SJCRH30 (cell line): ENCODE data around the gene CINP. TPM values are rescaled to one million over a fixed set of nuclear protein-coding genes. Genes with fewer than 3 reads are reported as not detected.
A peak's percentile ranks its signal among the peaks of the same experiment; 100 is the strongest.

Source experiments
- DNase-seq, 2 experiments: peaks; one replicate each; pipeline ENCODE4 v3.0.0-alpha.2; 2015 to 2020
- H3K27ac ChIP-seq: fragments of 250-450 bp; sonication (Bioruptor Pico); 2 replicates; pipeline ENCODE4 v1.5.1; 2020; ENCODE audit warnings: mild to moderate bottlenecking, moderate library complexity
- H3K27me3 ChIP-seq: fragments of 250-450 bp; sonication (Bioruptor Pico); 2 replicates; pipeline ENCODE4 v1.5.1; 2020; ENCODE audit warnings: mild to moderate bottlenecking, moderate library complexity
- H3K36me3 ChIP-seq: fragments of 250-450 bp; sonication (Bioruptor Pico); 2 replicates; pipeline ENCODE4 v1.5.1; 2020; ENCODE audit warnings: mild to moderate bottlenecking, moderate library complexity
- H3K4me1 ChIP-seq: fragments of 250-450 bp; sonication (Bioruptor Pico); 2 replicates; pipeline ENCODE4 v1.5.1; 2020; ENCODE audit warnings: mild to moderate bottlenecking, moderate library complexity
- H3K4me3 ChIP-seq: fragments of 250-450 bp; sonication (Bioruptor Pico); 2 replicates; pipeline ENCODE4 v1.5.1; 2020; ENCODE audit warnings: mild to moderate bottlenecking, moderate library complexity
- H3K9me3 ChIP-seq: fragments of 250-450 bp; sonication (Bioruptor Pico); replicated peaks from 2 replicates; pipeline ENCODE4 v1.5.1; 2020; ENCODE audit warnings: mild to moderate bottlenecking, moderate library complexity
- total RNA-seq: library from RNA; depleted of rRNA; stranded (reverse); fragments of >200 nt; shearing (Covaris generic); gene quantifications from 2 replicates; pipeline ENCODE4 v1.2.3, GENCODE V29; 2014; rRNA removed

CINP gene
- 42.7 and 48.4 TPM in 2 replicates for total RNA-seq

DNA sequence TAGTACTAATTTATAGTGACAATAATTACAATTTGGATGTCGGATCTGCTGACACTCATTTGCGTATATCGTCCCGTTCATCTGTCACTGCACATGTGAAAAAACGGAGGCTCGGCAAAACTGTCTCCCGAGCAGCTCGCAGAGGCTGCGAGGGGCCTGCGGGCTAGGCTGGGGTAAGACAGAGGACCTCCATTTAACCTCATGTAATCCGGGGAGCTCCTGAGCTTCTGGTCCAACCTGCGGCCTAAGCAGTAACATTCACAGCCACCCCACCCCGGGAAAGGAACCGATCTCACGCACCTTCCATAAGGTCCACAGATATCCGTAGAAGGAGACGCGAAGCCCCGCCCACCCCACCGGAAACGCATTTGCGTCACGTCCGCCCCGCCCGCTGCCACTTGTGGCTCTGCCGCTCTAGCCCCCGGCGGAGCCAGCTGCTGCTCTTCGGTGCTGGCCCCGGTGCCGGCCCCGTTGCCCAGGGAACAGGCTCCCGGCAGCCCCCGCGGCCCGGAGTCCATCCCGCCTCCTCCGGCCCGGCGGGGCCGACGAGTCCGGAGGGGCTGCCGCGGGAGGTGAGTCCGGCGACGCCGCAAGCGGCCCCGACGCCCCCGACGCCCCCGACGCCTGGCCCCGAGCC lies at the start of gene CINP, which contains the start of gene TECPR2:
Gene CINP, minus strand, starts transcription at position 346 of the 637 bp plus-strand sequence. Its CDS starts 39 bp downstream, at position 307.
Gene TECPR2, plus strand, starts transcription at position 397 of the 637 bp plus-strand sequence. CDS start 13,781 bp downstream, outside the sequence.
- Histone ChIP-seq H3K36me3 (peaks cover 3% of the 10 kb centered on the region; the same call in 1 of the 2 replicates), H3K27ac (peak within 1 kb of the TSS; percentile 64), H3K4me1 (0 out of 2 replicates have a peak, but pooled peaks cover 4% of the 10 kb centered on the region), H3K27me3 (no peaks in the 10 kb centered on the region), H3K4me3 (peak within 1 kb of the TSS; percentile 90), H3K9me3 (no peaks in the 10 kb centered on the region)
- peak; percentile 97 to 98 for DNase-seq

- no peaks in the 10 kb centered on the region for H3K9me3 ChIP-seq
- H3K27ac ChIP-seq, result no peak overlapping the region
- H3K36me3 ChIP-seq, result peaks cover 4% of the 10 kb centered on the region
- no peaks in the 10 kb centered on the region for H3K4me1 ChIP-seq
- no peak for DNase-seq
- H3K27me3 ChIP-seq, result no peaks in the 10 kb centered on the region
- H3K4me3 ChIP-seq, result no peak overlapping the region
These were observed 46.0 kb upstream of the CINP start for GRCh38 chr14:102408724-102409123.

GRCh38 chr14:102407258-102407657 lies 44.6 kb upstream of the CINP start:
- Histone ChIP-seq H3K9me3 (peaks cover 9% of the 10 kb centered on the region; the same call in 1 of the 2 replicates), H3K4me1 (no peaks in the 10 kb centered on the region), H3K27me3 (no peaks in the 10 kb centered on the region), H3K4me3 (no peak overlapping the region), H3K36me3 (peaks cover 4% of the 10 kb centered on the region), H3K27ac (no peak overlapping the region)
- DNase-seq, result no peak

DNA sequence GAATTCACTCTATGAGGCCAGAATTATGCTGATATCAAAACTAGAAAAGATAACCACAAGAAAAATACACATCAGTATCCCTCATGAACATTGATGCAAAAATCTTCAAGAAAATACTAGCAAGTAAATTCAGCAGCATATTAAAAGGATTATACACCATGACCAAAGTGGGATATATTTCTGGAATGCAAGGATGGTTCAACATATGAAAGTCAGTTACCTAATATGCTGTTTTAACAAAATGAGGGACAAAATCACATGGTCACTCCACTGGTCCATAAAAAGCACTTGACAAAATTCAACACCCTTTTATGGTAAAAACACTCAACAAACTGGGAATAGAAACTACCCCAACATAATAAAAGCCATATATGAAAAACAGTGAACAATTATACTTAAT lies 40.3 kb upstream of the CINP start:
- H3K27ac ChIP-seq, result no peak overlapping the region
- H3K9me3 ChIP-seq, result peaks cover 12% of the 10 kb centered on the region; the same call in 1 of the 2 replicates
- H3K36me3 ChIP-seq, result no peaks in the 10 kb centered on the region; the same call in 1 of the 2 replicates
- H3K27me3 ChIP-seq, result no peaks in the 10 kb centered on the region
- H3K4me1 ChIP-seq, result no peaks in the 10 kb centered on the region
- no peak for DNase-seq
- no peak overlapping the region for H3K4me3 ChIP-seq

- no peak overlapping the region for H3K4me3 ChIP-seq
- H3K27ac ChIP-seq, result no peak overlapping the region
- H3K36me3 ChIP-seq, result peaks cover 2% of the 10 kb centered on the region; the same call in 1 of the 2 replicates
These were observed 33.8 kb upstream of the CINP start for GRCh38 chr14:102396521-102396920.

DNA sequence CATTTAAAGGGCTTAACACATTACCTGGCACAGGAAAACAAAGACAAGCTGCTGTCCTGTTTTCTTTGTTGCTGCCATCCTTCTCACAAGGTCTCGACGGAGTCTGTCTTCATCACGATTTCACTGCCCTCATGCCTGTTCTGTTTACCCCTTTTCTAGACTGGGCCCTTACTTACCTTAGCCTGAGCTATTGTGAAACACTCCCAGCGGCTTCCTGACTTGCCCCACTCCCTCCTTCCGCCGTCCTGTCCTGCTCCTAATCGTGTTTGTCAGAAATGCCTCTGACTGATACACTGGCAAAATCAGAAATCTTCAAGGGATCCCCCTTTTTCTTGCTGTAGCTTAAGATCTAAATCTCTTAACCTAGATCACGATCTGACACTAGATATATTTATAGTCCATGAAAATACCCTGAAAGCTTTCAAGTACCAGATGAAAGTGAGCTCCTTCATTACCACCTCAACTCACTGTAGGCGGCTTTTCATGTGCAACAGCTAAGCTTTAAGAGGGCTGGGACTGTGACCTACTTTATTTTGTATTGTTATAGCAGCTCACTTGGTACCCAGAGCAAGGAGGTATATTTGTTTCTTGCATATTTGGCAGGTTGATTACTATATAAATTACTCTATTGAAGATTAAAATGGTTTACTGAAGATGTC lies 32.2 kb upstream of the CINP start:
- Histone ChIP-seq H3K36me3 (peaks cover 2% of the 10 kb centered on the region; the same call in 1 of the 2 replicates), H3K4me3 (no peak overlapping the region), H3K4me1 (no peaks in the 10 kb centered on the region), H3K9me3 (no peaks in the 10 kb centered on the region; the same call in 1 of the 2 replicates), H3K27me3 (no peaks in the 10 kb centered on the region), H3K27ac (no peak overlapping the region)
- DNase-seq, result no peak

More at GRCh38 chr14:102396521-102396920, 33.8 kb upstream of the CINP start:
- no peaks in the 10 kb centered on the region for H3K4me1 ChIP-seq
- no peak for DNase-seq
- H3K9me3 ChIP-seq, result no peaks in the 10 kb centered on the region; the same call in 1 of the 2 replicates
- no peaks in the 10 kb centered on the region for H3K27me3 ChIP-seq

- Histone ChIP-seq H3K9me3 (no peaks in the 10 kb centered on the region), H3K27ac (no peak overlapping the region), H3K4me1 (no peaks in the 10 kb centered on the region), H3K4me3 (no peak overlapping the region), H3K36me3 (peaks cover 2% of the 10 kb centered on the region; the same call in 1 of the 2 replicates), H3K27me3 (no peaks in the 10 kb centered on the region)
- no peak for DNase-seq
These were observed 29.8 kb upstream of the CINP start for GRCh38 chr14:102392506-102392905.

- Histone ChIP-seq H3K9me3 (no peaks in the 10 kb centered on the region), H3K27me3 (no peaks in the 10 kb centered on the region), H3K4me1 (no peaks in the 10 kb centered on the region), H3K27ac (no peak overlapping the region), H3K4me3 (no peak overlapping the region), H3K36me3 (peaks cover 2% of the 10 kb centered on the region; the same call in 1 of the 2 replicates)
- no peak for DNase-seq
These were observed 27.6 kb upstream of the CINP start for GRCh38 chr14:102390064-102390855.

DNA sequence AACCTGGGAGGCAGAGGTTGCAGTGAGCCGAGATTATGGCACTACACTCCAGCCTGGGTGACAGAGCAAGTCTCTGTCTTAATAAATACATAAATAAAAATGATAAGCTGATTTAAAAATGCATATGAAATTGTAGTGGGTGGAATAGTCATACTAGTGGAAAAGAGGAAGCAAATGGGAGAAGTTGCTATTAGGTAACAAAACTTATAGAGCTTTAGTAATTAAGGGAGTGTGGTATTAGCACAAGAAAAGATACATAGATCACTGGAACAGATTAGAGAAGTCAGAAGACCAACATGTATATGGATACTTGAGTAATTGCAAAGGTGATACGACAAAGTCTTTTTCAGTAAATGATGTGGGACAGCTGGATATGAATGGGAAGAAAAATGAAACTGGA lies 26.6 kb upstream of the CINP start:
- Histone ChIP-seq H3K4me1 (no peaks in the 10 kb centered on the region), H3K27ac (no peak overlapping the region), H3K27me3 (no peaks in the 10 kb centered on the region), H3K4me3 (no peak overlapping the region), H3K9me3 (no peaks in the 10 kb centered on the region), H3K36me3 (peaks cover 2% of the 10 kb centered on the region; the same call in 1 of the 2 replicates)
- peak in 1 of 2 experiments; percentile 10 for DNase-seq

- Histone ChIP-seq H3K4me1 (no peaks in the 10 kb centered on the region), H3K36me3 (peaks cover 2% of the 10 kb centered on the region; the same call in 1 of the 2 replicates), H3K4me3 (no peak overlapping the region), H3K9me3 (no peaks in the 10 kb centered on the region), H3K27me3 (no peaks in the 10 kb centered on the region), H3K27ac (no peak overlapping the region)
- DNase-seq, result no peak
These were observed 24.4 kb upstream of the CINP start for GRCh38 chr14:102387086-102387485.

- no peak overlapping the region for H3K27ac ChIP-seq
- DNase-seq, result no peak
- no peaks in the 10 kb centered on the region for H3K4me1 ChIP-seq
- peaks cover 30% of the 10 kb centered on the region for H3K36me3 ChIP-seq
- H3K4me3 ChIP-seq, result no peak overlapping the region
- no peaks in the 10 kb centered on the region for H3K27me3 ChIP-seq
- H3K9me3 ChIP-seq, result no peaks in the 10 kb centered on the region
These were observed 16.1 kb upstream of the CINP start for GRCh38 chr14:102378830-102379229.

- Histone ChIP-seq H3K36me3 (peaks cover 30% of the 10 kb centered on the region), H3K4me1 (no peaks in the 10 kb centered on the region), H3K4me3 (no peak overlapping the region), H3K9me3 (no peaks in the 10 kb centered on the region), H3K27ac (no peak overlapping the region), H3K27me3 (no peaks in the 10 kb centered on the region)
- no peak for DNase-seq
These were observed 15.0 kb upstream of the CINP start for GRCh38 chr14:102377696-102378095.

- Histone ChIP-seq H3K4me1 (no peaks in the 10 kb centered on the region), H3K9me3 (no peaks in the 10 kb centered on the region), H3K27me3 (no peaks in the 10 kb centered on the region), H3K36me3 (peaks cover 18% of the 10 kb centered on the region), H3K27ac (no peak overlapping the region), H3K4me3 (no peak overlapping the region)
- no peak for DNase-seq
These were observed 12.4 kb upstream of the CINP start for GRCh38 chr14:102375119-102375518.

DNA sequence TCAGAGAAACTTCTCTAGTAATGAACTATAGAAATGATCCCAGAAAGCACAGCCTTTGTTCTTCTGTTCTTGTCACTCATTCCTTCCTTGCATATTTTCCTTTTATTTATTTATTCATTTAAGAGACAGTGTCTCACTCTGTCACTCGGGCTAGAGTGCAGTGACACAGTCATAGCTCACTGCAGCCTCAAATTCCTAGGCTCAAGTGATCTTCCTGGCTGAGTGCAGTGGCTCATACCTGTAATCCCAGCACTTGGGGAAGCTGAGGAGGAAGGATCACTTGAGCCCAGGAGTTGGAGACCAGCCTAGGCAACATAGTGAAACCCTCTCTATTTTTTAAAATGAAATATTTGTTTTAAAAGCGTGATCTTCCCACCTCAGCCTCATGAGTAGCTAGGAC lies 11.6 kb upstream of the CINP start:
- Histone ChIP-seq H3K4me1 (no peaks in the 10 kb centered on the region), H3K36me3 (peaks cover 18% of the 10 kb centered on the region), H3K9me3 (no peaks in the 10 kb centered on the region), H3K4me3 (no peak overlapping the region), H3K27ac (no peak overlapping the region), H3K27me3 (no peaks in the 10 kb centered on the region)
- no peak for DNase-seq
